K562 (cell line): ENCODE results near the gene POU2F1. TPM values are rescaled to one million over a fixed set of nuclear protein-coding genes. Genes with fewer than 3 reads are reported as not detected.

ENCODE experiments used
- CEBPB ChIP-seq: fragments of 450-650 bp; IDR thresholded peaks from 2 replicates; pipeline ENCODE4 v1.6.1; 2016; ENCODE audit warnings: missing genetic modification characterization, missing compliant biosample characterization
- GABPB1 ChIP-seq: sonication (generic); formaldehyde crosslinking; IDR thresholded peaks from 2 replicates; pipeline ENCODE4 v1.8.0; 2022; ENCODE audit warnings: mild to moderate bottlenecking, missing genetic modification reagents
- GTF2A2 ChIP-seq: IDR thresholded peaks from 2 replicates; pipeline ENCODE4 v1.6.1; 2016; ENCODE audit warnings: mild to moderate bottlenecking, missing genetic modification characterization, missing compliant biosample characterization
- MAFG ChIP-seq: fragments of 450-650 bp; conservative IDR thresholded peaks from 2 replicates; pipeline ENCODE4 v1.6.1; 2016; ENCODE audit warnings: missing genetic modification characterization, missing compliant biosample characterization
- NFE2L1 ChIP-seq: fragments of 450-650 bp; IDR thresholded peaks from 2 replicates; pipeline ENCODE4 v1.6.1; 2016; ENCODE audit warnings: missing genetic modification characterization, low read depth, mild to moderate bottlenecking, missing compliant biosample characterization, moderate library complexity, borderline replicate concordance
- PTTG1 ChIP-seq: fragments of 450-650 bp; IDR thresholded peaks from 2 replicates; pipeline ENCODE4 v1.6.1; 2016; ENCODE audit warnings: low read depth, mild to moderate bottlenecking, missing genetic modification characterization, missing compliant biosample characterization
- RBM22 ChIP-seq: fragments of 200-400 bp; formaldehyde crosslinking; IDR thresholded peaks from 2 replicates; pipeline ENCODE4 v1.6.1; 2018; ENCODE audit warnings: low read length, low read depth; ENCODE audit not compliant: poor library complexity, severe bottlenecking
- RUNX1 ChIP-seq: sonication (generic); IDR thresholded peaks from 2 replicates; pipeline ENCODE4 v1.6.1; 2016; ENCODE audit warnings: antibody characterized with exemption, low read depth
- SRSF9 ChIP-seq: fragments of 200-400 bp; formaldehyde crosslinking; IDR thresholded peaks from 2 replicates; pipeline ENCODE4 v1.6.1; 2017; ENCODE audit warnings: low read depth, low read length, borderline replicate concordance
- TAL1 ChIP-seq: fragments of 450-650 bp; IDR thresholded peaks from 2 replicates; pipeline ENCODE4 v1.6.1; 2016; ENCODE audit warnings: mild to moderate bottlenecking
- ZNF589 ChIP-seq: fragments of 200-800 bp; sonication (Bioruptor generic); IDR thresholded peaks from 2 replicates; pipeline ENCODE4 v1.6.1; 2016; ENCODE audit warnings: low read depth, missing genetic modification characterization, missing compliant biosample characterization
- ZNF764 ChIP-seq: fragments of 250-450 bp; sonication (Bioruptor Pico); IDR thresholded peaks from 2 replicates; pipeline ENCODE4 v1.4.0; 2020; ENCODE audit warnings: low read depth, mild to moderate bottlenecking, moderate library complexity
- polyA plus RNA-seq, 8 experiments: library from polyadenylated mRNA; depleted of rRNA in 4 of 8; stranded (reverse) in 5 of 8; unstranded in 3 of 8; fragments of >200 nt; fragmentation: Nextera tagmentation in 2 of 8; fragmentation: Illumina TruSeq in 1 of 8; extraction: Ambion mirVana in 2 of 8; extraction: Trizol in 1 of 8; gene quantifications; 2 replicates each; pipeline versions ENCODE4 v1.2.1 to v1.2.3, GENCODE V29; 2011 to 2014; ENCODE audit warnings: inconsistent platforms in 1 of 8, missing spikeins in 1 of 8
- total RNA-seq, 7 experiments: library from RNA; depleted of rRNA in 6 of 7; stranded (reverse); fragments of >200 nt in 6 of 7; fragmentation: Illumina TruSeq in 2 of 7; extraction: Trizol in 2 of 7; gene quantifications; 2 replicates each; pipeline versions ENCODE4 v1.2.1 to v1.2.3, GENCODE V29; 2011 to 2021; ENCODE audit warnings: low replicate concordance in 1 of 7
- TF ChIP-seq, protein P1 (sequence below): IDR thresholded peaks from 2 replicates; pipeline ENCODE4 v1.6.1; 2014; ENCODE audit warnings: antibody characterized with exemption
- TF ChIP-seq, protein P2 (sequence below): sonication (generic); formaldehyde crosslinking; IDR thresholded peaks from 2 replicates; pipeline ENCODE4 v1.8.0; 2022; ENCODE audit warnings: missing genetic modification reagents, mild to moderate bottlenecking, borderline replicate concordance
- TF ChIP-seq, protein P3 (sequence below): sonication (generic); IDR thresholded peaks from 2 replicates; pipeline ENCODE4 v1.6.1; 2016
- TF ChIP-seq, protein P4 (sequence below): fragments of 200-800 bp; sonication (Bioruptor generic); IDR thresholded peaks from 2 replicates; pipeline ENCODE4 v1.6.1; 2017; ENCODE audit warnings: missing genetic modification characterization, missing compliant biosample characterization
- TF ChIP-seq, protein P5 (sequence below): sonication (generic); formaldehyde crosslinking; IDR thresholded peaks from 2 replicates; pipeline ENCODE4 v1.8.0; 2023; ENCODE audit warnings: mild to moderate bottlenecking, missing genetic modification reagents

The POU2F1 gene
- total and polyA plus RNA-seq, 9 of the 15 experiments (the other 6 are each of a cell fraction or from before 2014, with no cell fraction given) = 2.6 to 22.3 (median 8.8) TPM

DNA sequence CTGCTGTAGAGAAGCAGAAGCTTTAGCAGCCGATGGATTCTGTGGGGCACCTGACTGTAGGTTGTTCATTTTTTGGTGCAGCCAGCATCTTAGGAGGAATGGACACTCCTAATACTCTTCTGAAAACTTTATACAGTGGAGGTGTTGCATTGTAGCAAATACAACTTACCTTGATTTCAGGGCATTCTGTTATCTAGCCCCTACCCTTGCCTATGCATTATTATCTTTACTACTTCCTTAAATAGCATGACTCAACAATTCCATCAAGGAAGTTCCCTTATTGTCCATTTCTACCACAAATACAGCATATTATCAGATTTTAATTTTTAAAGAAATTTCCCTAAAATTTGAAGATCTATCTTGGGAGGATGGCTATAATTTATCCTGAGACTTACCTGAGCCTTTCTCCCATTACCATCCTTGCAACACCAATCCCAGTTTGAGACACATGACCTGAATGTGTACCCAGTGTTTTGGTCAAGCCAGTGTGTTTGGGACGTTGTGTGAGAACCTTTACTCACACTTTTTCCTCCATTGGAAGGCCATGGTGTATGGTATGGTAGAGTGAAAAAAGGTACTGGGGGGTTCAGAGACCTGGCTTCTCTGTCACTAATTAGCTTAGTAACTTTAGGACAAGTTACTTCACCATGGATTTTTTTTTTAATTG is 9.2 kb downstream of the POU2F1 start (continued):
- no peak for TF ChIP-seq RBM22
- TF ChIP-seq, protein P1, sequence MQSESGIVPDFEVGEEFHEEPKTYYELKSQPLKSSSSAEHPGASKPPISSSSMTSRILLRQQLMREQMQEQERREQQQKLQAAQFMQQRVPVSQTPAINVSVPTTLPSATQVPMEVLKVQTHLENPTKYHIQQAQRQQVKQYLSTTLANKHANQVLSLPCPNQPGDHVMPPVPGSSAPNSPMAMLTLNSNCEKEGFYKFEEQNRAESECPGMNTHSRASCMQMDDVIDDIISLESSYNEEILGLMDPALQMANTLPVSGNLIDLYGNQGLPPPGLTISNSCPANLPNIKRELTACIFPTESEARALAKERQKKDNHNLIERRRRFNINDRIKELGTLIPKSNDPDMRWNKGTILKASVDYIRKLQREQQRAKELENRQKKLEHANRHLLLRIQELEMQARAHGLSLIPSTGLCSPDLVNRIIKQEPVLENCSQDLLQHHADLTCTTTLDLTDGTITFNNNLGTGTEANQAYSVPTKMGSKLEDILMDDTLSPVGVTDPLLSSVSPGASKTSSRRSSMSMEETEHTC = no peak
- TF ChIP-seq PTTG1 (tag) = no peak
- peak; percentile 41; the same call in 1 of the 2 replicates for TF ChIP-seq GABPB1
- no peak for TF ChIP-seq ZNF589
- no peak for TF ChIP-seq GTF2A2 (tag)
- no peak for TF ChIP-seq ZNF764 (CRISPR knock-in tag)
- TF ChIP-seq, protein P2, sequence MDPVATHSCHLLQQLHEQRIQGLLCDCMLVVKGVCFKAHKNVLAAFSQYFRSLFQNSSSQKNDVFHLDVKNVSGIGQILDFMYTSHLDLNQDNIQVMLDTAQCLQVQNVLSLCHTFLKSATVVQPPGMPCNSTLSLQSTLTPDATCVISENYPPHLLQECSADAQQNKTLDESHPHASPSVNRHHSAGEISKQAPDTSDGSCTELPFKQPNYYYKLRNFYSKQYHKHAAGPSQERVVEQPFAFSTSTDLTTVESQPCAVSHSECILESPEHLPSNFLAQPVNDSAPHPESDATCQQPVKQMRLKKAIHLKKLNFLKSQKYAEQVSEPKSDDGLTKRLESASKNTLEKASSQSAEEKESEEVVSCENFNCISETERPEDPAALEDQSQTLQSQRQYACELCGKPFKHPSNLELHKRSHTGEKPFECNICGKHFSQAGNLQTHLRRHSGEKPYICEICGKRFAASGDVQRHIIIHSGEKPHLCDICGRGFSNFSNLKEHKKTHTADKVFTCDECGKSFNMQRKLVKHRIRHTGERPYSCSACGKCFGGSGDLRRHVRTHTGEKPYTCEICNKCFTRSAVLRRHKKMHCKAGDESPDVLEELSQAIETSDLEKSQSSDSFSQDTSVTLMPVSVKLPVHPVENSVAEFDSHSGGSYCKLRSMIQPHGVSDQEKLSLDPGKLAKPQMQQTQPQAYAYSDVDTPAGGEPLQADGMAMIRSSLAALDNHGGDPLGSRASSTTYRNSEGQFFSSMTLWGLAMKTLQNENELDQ (CRISPR knock-in tag) = no peak
- TF ChIP-seq, protein P3, sequence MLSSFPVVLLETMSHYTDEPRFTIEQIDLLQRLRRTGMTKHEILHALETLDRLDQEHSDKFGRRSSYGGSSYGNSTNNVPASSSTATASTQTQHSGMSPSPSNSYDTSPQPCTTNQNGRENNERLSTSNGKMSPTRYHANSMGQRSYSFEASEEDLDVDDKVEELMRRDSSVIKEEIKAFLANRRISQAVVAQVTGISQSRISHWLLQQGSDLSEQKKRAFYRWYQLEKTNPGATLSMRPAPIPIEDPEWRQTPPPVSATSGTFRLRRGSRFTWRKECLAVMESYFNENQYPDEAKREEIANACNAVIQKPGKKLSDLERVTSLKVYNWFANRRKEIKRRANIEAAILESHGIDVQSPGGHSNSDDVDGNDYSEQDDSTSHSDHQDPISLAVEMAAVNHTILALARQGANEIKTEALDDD = no peak
- TF ChIP-seq SRSF9 = no peak
- peak; percentile 97 for TF ChIP-seq MAFG (tag)
- TF ChIP-seq, protein P4, sequence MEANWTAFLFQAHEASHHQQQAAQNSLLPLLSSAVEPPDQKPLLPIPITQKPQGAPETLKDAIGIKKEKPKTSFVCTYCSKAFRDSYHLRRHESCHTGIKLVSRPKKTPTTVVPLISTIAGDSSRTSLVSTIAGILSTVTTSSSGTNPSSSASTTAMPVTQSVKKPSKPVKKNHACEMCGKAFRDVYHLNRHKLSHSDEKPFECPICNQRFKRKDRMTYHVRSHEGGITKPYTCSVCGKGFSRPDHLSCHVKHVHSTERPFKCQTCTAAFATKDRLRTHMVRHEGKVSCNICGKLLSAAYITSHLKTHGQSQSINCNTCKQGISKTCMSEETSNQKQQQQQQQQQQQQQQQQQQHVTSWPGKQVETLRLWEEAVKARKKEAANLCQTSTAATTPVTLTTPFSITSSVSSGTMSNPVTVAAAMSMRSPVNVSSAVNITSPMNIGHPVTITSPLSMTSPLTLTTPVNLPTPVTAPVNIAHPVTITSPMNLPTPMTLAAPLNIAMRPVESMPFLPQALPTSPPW (CRISPR knock-in tag) = peak; percentile 49
- TF ChIP-seq NFE2L1 = peak; percentile 68
- TF ChIP-seq, protein P5, sequence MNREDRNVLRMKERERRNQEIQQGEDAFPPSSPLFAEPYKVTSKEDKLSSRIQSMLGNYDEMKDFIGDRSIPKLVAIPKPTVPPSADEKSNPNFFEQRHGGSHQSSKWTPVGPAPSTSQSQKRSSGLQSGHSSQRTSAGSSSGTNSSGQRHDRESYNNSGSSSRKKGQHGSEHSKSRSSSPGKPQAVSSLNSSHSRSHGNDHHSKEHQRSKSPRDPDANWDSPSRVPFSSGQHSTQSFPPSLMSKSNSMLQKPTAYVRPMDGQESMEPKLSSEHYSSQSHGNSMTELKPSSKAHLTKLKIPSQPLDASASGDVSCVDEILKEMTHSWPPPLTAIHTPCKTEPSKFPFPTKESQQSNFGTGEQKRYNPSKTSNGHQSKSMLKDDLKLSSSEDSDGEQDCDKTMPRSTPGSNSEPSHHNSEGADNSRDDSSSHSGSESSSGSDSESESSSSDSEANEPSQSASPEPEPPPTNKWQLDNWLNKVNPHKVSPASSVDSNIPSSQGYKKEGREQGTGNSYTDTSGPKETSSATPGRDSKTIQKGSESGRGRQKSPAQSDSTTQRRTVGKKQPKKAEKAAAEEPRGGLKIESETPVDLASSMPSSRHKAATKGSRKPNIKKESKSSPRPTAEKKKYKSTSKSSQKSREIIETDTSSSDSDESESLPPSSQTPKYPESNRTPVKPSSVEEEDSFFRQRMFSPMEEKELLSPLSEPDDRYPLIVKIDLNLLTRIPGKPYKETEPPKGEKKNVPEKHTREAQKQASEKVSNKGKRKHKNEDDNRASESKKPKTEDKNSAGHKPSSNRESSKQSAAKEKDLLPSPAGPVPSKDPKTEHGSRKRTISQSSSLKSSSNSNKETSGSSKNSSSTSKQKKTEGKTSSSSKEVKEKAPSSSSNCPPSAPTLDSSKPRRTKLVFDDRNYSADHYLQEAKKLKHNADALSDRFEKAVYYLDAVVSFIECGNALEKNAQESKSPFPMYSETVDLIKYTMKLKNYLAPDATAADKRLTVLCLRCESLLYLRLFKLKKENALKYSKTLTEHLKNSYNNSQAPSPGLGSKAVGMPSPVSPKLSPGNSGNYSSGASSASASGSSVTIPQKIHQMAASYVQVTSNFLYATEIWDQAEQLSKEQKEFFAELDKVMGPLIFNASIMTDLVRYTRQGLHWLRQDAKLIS (CRISPR knock-in tag) = 0 out of 2 replicates have a peak, but pooled peaks have one; percentile 31
- TF ChIP-seq RUNX1 = no peak
- 0 out of 2 replicates have a peak, but pooled peaks have one; percentile 11 for TF ChIP-seq TAL1
- TF ChIP-seq CEBPB (tag) = 0 out of 2 replicates have a peak, but pooled peaks have one; percentile 23
